Immature natural killer cell (primary cell): ENCODE measurements around the gene TPM4. TPM values are rescaled to one million over a fixed set of nuclear protein-coding genes. Genes with fewer than 3 reads are reported as not detected.

ENCODE experiments used
- DNase-seq, 3 donors: peaks; one replicate each; pipeline ENCODE4 v3.0.0; 2022; ENCODE audit warnings: mixed read lengths in 1 of 3
- H3K27ac Mint-ChIP-seq, 6 donors: one replicate each; pipeline ENCODE4 v1.8.0; 2020; ENCODE audit warnings: mixed read lengths in 6 of 6, mild to moderate bottlenecking in 5 of 6, inconsistent platforms in 4 of 6, moderate library complexity in 3 of 6
- H3K27me3 Mint-ChIP-seq, 3 donors: one replicate each; pipeline ENCODE4 v1.8.0; 2020 to 2021; ENCODE audit warnings: low read depth in 3 of 3, mild to moderate bottlenecking in 3 of 3, mixed read lengths in 3 of 3, moderate library complexity in 3 of 3, inconsistent platforms in 1 of 3
- H3K36me3 Mint-ChIP-seq, 3 donors: one replicate each; pipeline ENCODE4 v1.8.0; 2020; ENCODE audit warnings: mixed read lengths in 3 of 3, inconsistent platforms in 2 of 3, mild to moderate bottlenecking in 2 of 3
- H3K4me1 Mint-ChIP-seq, 2 donors: one replicate each; pipeline ENCODE4 v1.8.0; 2020; ENCODE audit warnings: inconsistent platforms in 2 of 2, mild to moderate bottlenecking in 2 of 2, mixed read lengths in 2 of 2, moderate library complexity in 1 of 2
- H3K4me3 Mint-ChIP-seq, 5 donors: one replicate each; pipeline ENCODE4 v1.8.0; 2020; ENCODE audit warnings: mild to moderate bottlenecking in 5 of 5, mixed read lengths in 5 of 5, inconsistent platforms in 3 of 5, moderate library complexity in 3 of 5
- H3K9me3 Mint-ChIP-seq, 6 donors: one replicate each; pipeline ENCODE4 v1.8.0; 2020; ENCODE audit warnings: mild to moderate bottlenecking in 6 of 6, mixed read lengths in 6 of 6, inconsistent platforms in 4 of 6, moderate library complexity in 3 of 6
- polyA plus RNA-seq, 3 donors: library from polyadenylated mRNA; unstranded; fragments of 300-500 nt; fragmentation: Illumina TruSeq; gene quantifications; one replicate each; pipeline ENCODE4 v1.2.3, GENCODE V29; 2021

Gene TPM4
- polyA plus RNA-seq, 3 donors from 2014 or later, result 106 to 193 (median 107) TPM

DNA sequence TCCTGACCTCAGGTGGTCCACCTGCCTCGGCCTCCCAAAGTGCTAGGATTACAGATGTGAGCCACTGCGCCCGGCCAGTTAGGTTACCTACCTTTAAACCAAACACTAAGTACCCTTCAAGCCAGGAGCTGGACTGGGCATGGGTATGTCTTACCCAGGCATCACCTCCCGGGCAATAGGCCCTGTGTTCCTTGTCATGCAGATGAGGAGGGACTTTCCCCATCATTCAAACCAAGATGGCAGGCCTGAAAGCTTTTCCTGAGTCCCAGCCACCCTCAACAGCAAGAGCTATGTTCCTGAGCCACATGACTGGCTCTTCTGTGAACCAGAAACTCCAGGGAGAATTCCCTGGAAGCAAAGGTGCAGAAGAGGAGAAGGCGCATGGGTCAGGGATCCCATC, 44.8 kb downstream of the TPM4 start:
- H3K4me1 Mint-ChIP-seq, result peaks cover 41 to 43% of the 10 kb centered on the region in 2 donors
- DNase-seq, result no peak
- no peak overlapping the region for H3K4me3 Mint-ChIP-seq
- H3K36me3 Mint-ChIP-seq, result peaks cover 4 to 26% (median 10%) of the 10 kb centered on the region in 3 donors
- peaks cover 0 to 2% (median 2%) of the 10 kb centered on the region in 3 donors for H3K27me3 Mint-ChIP-seq
- no peak overlapping the region for H3K27ac Mint-ChIP-seq
- no peaks in the 10 kb centered on the region for H3K9me3 Mint-ChIP-seq

DNA sequence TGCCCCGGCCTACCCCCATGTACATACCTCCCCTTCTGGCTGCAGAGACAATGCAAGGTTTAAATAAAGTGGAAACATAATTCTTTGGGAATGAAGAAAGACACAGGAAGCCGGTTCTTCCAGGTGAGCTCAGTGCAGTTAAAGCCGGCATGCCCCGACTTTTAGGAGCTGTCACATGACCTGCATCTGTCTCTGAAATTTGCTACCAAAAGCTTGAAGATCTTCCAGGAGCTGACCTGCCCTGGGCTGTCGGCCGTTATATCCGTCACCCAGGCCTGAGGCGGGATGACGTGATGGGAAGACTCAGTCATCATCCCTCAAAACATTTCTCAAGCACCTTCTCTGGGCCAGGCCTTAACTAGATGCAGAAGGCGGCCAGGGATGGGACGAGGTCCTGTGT, 45.7 kb downstream of the TPM4 start:
- DNase-seq, result no peak
- peaks cover 2 to 3% (median 2%) of the 10 kb centered on the region in 3 donors for H3K27me3 Mint-ChIP-seq
- H3K36me3 Mint-ChIP-seq, result peaks cover 4 to 26% (median 10%) of the 10 kb centered on the region in 3 donors
- H3K27ac Mint-ChIP-seq, result peak overlapping the region in 4 of 6 donors; percentile 46 to 65 (median 53)
- no peak overlapping the region for H3K4me3 Mint-ChIP-seq
- no peaks in the 10 kb centered on the region for H3K9me3 Mint-ChIP-seq
- H3K4me1 Mint-ChIP-seq, result peaks cover 35 to 36% of the 10 kb centered on the region in 2 donors

GRCh38 chr19:16124953-16125352, 48.7 kb downstream of the TPM4 start:
- DNase-seq, result no peak
- H3K27ac Mint-ChIP-seq, result no peak overlapping the region

GRCh38 chr19:16125737-16126495, 49.6 kb downstream of the TPM4 start:
- peaks cover 5 to 8% of the 10 kb centered on the region in 2 donors for H3K4me1 Mint-ChIP-seq
- no peak overlapping the region for H3K4me3 Mint-ChIP-seq
- peaks cover under 1 to 32% (median 12%) of the 10 kb centered on the region in 3 donors for H3K36me3 Mint-ChIP-seq
- DNase-seq, result no peak
- no peaks in the 10 kb centered on the region for H3K9me3 Mint-ChIP-seq
- peak overlapping the region in 2 of 6 donors; percentile 21 to 42 for H3K27ac Mint-ChIP-seq
- H3K27me3 Mint-ChIP-seq, result peaks cover 0 to 3% (median 2%) of the 10 kb centered on the region in 3 donors

More at GRCh38 chr19:16124953-16125352, 48.7 kb downstream of the TPM4 start:
- Mint-ChIP-seq H3K4me1 (peaks cover 6 to 7% of the 10 kb centered on the region in 2 donors), H3K36me3 (peaks cover 0 to 28% (median 8%) of the 10 kb centered on the region in 3 donors), H3K27me3 (peaks cover 0 to 3% (median 2%) of the 10 kb centered on the region in 3 donors), H3K4me3 (no peak overlapping the region), H3K9me3 (no peaks in the 10 kb centered on the region)

DNA sequence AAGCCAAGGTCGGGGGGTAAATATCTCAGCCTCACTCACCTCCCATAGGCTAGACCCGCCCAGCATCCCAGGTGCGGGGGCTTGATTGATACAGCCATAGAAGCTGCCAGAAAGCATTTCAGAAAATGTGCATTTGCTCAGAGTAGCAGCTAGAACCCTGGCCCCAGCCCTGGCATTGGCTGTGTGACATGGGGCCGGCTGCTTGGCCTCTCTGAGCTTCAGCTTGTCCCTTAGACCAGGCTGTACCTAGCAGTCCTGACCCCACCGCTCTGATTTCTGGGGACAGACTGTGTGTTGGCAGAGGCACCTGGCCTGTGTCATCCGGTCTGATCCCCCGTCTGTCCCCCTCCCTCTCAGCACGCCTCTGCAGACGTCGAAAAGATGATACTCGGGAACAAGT, 50.8 kb downstream of the TPM4 start:
- Mint-ChIP-seq H3K9me3 (no peaks in the 10 kb centered on the region), H3K36me3 (peaks cover 8 to 36% (median 17%) of the 10 kb centered on the region in 3 donors), H3K27ac (peak overlapping the region in 3 of 6 donors; percentile 20 to 34 (median 21)), H3K27me3 (peaks cover 3 to 5% (median 3%) of the 10 kb centered on the region in 3 donors), H3K4me1 (peaks cover 13 to 17% of the 10 kb centered on the region in 2 donors), H3K4me3 (no peak overlapping the region)
- DNase-seq, result no peak

DNA sequence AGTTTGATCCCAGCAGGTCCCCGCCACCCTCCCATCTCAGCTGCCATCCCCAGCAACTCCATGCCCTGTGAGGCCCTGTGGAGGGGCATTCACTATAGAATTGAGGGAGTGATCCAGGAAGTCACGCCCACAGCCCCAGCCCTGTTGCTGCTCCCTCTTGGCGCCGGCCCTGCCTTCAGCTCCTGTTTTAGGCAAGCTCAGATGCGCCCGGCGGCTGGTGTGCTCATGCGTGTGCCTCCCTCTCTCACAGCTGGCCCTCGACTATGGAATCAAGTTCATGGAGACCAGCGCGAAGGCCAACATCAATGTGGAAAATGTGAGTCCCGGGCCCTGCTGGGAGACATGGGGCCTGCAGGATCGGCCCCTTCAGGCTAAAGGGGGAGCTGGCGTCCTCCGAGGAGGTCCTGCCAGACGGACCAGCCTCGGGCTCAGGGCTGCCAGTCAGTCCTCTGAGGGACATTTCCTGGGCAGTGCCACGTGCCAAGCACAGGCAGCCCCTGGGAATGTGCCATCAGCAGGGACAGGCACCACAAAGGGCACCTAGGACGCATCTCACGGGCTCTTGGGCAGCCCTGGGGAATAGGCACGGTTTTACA, 51.6 kb downstream of the TPM4 start:
- Mint-ChIP-seq H3K27ac (no peak overlapping the region), H3K9me3 (no peaks in the 10 kb centered on the region), H3K4me1 (peaks cover 13 to 25% of the 10 kb centered on the region in 2 donors), H3K36me3 (peaks cover 14 to 40% (median 23%) of the 10 kb centered on the region in 3 donors), H3K27me3 (peaks cover 3 to 4% (median 3%) of the 10 kb centered on the region in 3 donors), H3K4me3 (no peak overlapping the region)
- DNase-seq, result no peak

GRCh38 chr19:16131648-16132047, 55.4 kb downstream of the TPM4 start:
- DNase-seq, result no peak
- H3K9me3 Mint-ChIP-seq, result no peaks in the 10 kb centered on the region
- peaks cover 3 to 6% (median 4%) of the 10 kb centered on the region in 3 donors for H3K27me3 Mint-ChIP-seq
- H3K4me1 Mint-ChIP-seq, result peaks cover 38 to 56% of the 10 kb centered on the region in 2 donors
- H3K36me3 Mint-ChIP-seq, result peaks cover 33 to 52% (median 39%) of the 10 kb centered on the region in 3 donors
- H3K4me3 Mint-ChIP-seq, result no peak overlapping the region
- peak overlapping the region; percentile 29 to 87 (median 61) for H3K27ac Mint-ChIP-seq

DNA sequence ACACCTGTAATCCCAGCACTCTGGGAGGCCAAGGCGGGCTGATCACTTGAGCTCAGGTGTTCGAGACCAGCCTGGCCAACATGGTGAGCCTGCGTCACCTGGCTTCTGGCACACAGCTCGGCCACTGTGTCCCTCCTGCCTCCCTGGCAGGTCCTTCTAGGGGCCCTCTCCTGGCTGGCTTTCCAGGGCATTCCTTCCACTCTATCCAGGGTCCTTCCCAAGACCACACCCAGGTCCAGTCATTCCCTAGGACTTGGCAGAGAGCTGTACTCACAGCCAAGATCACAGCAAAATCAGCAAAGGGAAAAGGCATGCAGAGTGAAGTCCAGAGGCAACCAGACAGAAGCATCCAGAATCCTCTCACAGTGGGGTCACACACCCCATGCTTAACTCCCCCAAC, 57.5 kb downstream of the TPM4 start:
- DNase-seq, result no peak
- Mint-ChIP-seq H3K9me3 (no peaks in the 10 kb centered on the region), H3K36me3 (peaks cover 33 to 48% (median 39%) of the 10 kb centered on the region in 3 donors), H3K27ac (peak overlapping the region; percentile 81 to 93 (median 88)), H3K4me3 (peak overlapping the region in 1 of 5 donors; percentile 21), H3K27me3 (peaks cover 4 to 8% (median 5%) of the 10 kb centered on the region in 3 donors), H3K4me1 (peaks cover 58 to 73% of the 10 kb centered on the region in 2 donors)

DNA sequence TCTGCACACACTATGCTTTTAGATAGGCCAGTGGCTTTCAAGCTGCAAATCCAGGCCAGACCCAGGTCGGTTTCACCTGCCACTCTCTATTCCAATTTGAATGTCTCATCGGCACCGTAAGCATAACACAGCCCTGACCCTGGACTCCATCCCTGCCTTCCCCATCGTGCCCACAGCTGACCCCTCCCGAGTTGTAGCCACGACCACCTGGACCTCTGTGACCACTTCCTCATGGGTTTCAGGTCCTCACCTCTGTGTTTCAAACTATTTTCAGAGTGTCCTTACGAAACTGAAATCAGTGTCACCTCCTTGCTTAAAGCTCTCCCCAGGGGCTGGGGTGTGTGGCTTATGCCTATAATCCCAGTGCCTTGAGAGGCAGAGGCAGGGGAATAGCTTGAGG, 58.2 kb downstream of the TPM4 start:
- peaks cover 33 to 43% (median 39%) of the 10 kb centered on the region in 3 donors for H3K36me3 Mint-ChIP-seq
- peaks cover 4 to 9% (median 5%) of the 10 kb centered on the region in 3 donors for H3K27me3 Mint-ChIP-seq
- peak overlapping the region in 4 of 5 donors; percentile 11 to 55 (median 26) for H3K4me3 Mint-ChIP-seq
- H3K4me1 Mint-ChIP-seq, result peaks cover 63 to 80% of the 10 kb centered on the region in 2 donors
- H3K9me3 Mint-ChIP-seq, result no peaks in the 10 kb centered on the region
- DNase-seq, result no peak
- H3K27ac Mint-ChIP-seq, result peak overlapping the region; percentile 81 to 93 (median 88)

DNA sequence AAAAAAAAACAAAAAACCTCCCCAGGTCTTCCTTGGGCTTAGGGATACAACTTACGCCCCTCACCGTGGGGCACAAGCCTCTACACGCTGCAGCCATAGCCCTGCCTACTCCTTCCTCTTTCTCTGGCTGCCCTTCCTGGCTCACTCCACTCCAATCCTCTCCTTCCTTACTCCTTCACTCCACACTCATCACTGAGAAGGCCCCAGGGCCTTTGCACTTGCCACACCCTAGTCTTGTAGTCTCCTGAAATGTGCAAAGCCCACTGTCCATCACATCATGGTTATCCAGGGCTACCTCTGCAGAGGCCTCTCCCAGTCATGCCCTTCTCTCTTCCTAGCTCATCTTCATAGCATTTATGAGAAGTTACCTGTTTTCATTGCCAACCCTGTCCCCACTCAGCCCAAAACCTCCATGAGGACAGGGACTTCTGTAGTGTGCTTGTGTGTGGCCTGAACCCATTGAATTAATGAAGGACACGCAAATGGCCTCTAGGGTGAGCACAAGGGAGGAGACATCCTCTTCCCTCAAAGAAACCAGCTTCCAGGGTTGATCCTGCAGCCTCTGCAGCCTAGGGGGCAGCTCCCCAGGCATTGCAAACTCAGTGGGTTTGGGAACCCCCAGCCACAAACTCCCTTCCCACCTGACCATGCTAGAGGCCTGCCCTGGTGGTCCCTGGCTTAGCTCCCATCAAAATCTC, 59.3 kb downstream of the TPM4 start:
- Mint-ChIP-seq H3K36me3 (peaks cover 33 to 36% (median 34%) of the 10 kb centered on the region in 3 donors), H3K9me3 (no peaks in the 10 kb centered on the region), H3K4me3 (peak overlapping the region; percentile 10 to 64 (median 19)), H3K4me1 (peaks cover 71 to 91% of the 10 kb centered on the region in 2 donors), H3K27ac (peak overlapping the region; percentile 27 to 94 (median 86)), H3K27me3 (peaks cover 8 to 13% (median 12%) of the 10 kb centered on the region in 3 donors)
- DNase-seq, result no peak

- Mint-ChIP-seq H3K9me3 (no peaks in the 10 kb centered on the region), H3K4me1 (peaks cover 79 to 94% of the 10 kb centered on the region in 2 donors), H3K27me3 (peaks cover 8 to 19% (median 14%) of the 10 kb centered on the region in 3 donors), H3K4me3 (peak overlapping the region; percentile 15 to 54 (median 49)), H3K27ac (peak overlapping the region; percentile 27 to 93 (median 85)), H3K36me3 (peaks cover 28 to 31% (median 29%) of the 10 kb centered on the region in 3 donors)
- DNase-seq, result peak; percentile 54 to 66 (median 64)
Measured at GRCh38 chr19:16136185-16136999, 60.1 kb downstream of the TPM4 start.

- Mint-ChIP-seq H3K36me3 (peaks cover 0 to 11% (median 9%) of the 10 kb centered on the region in 3 donors), H3K27ac (peak overlapping the region; percentile 92 to 97 (median 94)), H3K27me3 (peaks cover 21 to 25% (median 24%) of the 10 kb centered on the region in 3 donors), H3K4me3 (peak overlapping the region; percentile 80 to 90 (median 84)), H3K4me1 (peaks cover 86 to 88% of the 10 kb centered on the region in 2 donors), H3K9me3 (no peaks in the 10 kb centered on the region)
- peak; percentile 83 to 88 (median 84) for DNase-seq
Measured at GRCh38 chr19:16139752-16140151, 63.5 kb downstream of the TPM4 start.
